ENCODE data around the gene ELAVL1. TPM values are rescaled to one million over a fixed set of nuclear protein-coding genes. Genes with fewer than 3 reads are reported as not detected.

The ELAVL1 gene
- total RNA-seq, 1 donor from 2014 or later, result 107 TPM

DNA sequence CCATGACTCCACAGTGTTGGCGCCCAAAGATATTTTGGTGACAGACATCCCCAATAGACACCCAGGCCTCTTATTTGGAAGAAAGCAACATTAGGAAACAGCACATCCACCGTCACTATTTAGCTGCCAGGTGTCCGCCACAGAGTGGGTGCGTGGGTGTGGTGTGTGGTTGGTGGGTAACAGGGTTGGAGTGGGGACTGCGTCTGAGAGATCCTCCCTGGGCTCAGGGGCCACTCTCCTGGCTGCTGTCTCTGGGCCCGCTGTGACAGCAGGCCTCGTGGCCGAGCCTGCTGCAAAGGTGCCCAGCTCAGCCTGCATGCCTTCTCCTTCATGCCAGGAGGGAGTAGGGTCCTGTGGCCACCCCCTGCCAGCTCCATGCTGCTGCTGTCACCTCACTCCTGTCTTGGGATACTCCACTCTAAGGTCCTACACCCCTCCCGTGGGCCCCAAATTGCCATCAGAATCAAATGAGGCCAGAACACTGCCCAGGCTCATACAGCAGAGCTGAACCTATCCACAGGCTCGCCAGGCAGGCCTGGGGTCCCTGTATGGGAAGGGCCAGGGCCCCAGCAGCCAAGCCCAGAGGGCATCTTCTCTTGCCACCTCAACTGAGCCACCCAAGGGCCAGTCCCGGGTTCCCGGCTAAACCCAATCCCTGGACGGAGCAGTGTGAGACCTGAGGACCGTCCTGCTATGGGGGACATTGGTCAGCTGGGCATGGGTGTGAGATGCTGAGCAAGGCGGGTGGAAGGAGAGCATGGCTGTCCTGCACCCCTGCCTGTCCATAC, 37.2 kb downstream of the ELAVL1 start:
- H3K27ac ChIP-seq (ENCODE audit: low read depth, low read length), result no peak overlapping the region
- H3K79me2 ChIP-seq (ENCODE audit: insufficient read depth, low read length), result no peaks in the 10 kb centered on the region
- H3K9me3 ChIP-seq (ENCODE audit: insufficient read depth, low read depth, low read length), result no peaks in the 10 kb centered on the region
- no peak overlapping the region for H3K4me2 ChIP-seq (ENCODE audit: low read length)
- no peaks in the 10 kb centered on the region for H3K27me3 Mint-ChIP-seq (ENCODE audit: low read depth, unreplicated experiment)
- peaks cover 12% of the 10 kb centered on the region for H3K36me3 ChIP-seq (ENCODE audit: insufficient read depth, low read length)
- no peak overlapping the region for H2AFZ ChIP-seq (ENCODE audit: low read depth, low read length)
- H3K4me3 ChIP-seq (ENCODE audit: insufficient read depth, low read depth, low read length), result no peak overlapping the region
- no peak for DNase-seq (ENCODE audit: low read depth)
- H3K4me1 Mint-ChIP-seq (ENCODE audit: low read depth, unreplicated experiment), result no peaks in the 10 kb centered on the region
- no peaks in the 10 kb centered on the region for H3K27me3 ChIP-seq (ENCODE audit: insufficient read depth, low read length)
- no peaks in the 10 kb centered on the region for H3K9me3 Mint-ChIP-seq (ENCODE audit: unreplicated experiment)
- no peak for FAIRE-seq
- peaks cover 16% of the 10 kb centered on the region for H3K36me3 Mint-ChIP-seq (ENCODE audit: low read depth, unreplicated experiment)
- H3K27ac Mint-ChIP-seq (ENCODE audit: unreplicated experiment), result no peak overlapping the region
- H4K20me1 ChIP-seq (ENCODE audit: insufficient read depth, low read length), result peaks cover 38% of the 10 kb centered on the region
- H3K4me3 Mint-ChIP-seq (ENCODE audit: unreplicated experiment), result no peak overlapping the region
- TF ChIP-seq, protein P1, sequence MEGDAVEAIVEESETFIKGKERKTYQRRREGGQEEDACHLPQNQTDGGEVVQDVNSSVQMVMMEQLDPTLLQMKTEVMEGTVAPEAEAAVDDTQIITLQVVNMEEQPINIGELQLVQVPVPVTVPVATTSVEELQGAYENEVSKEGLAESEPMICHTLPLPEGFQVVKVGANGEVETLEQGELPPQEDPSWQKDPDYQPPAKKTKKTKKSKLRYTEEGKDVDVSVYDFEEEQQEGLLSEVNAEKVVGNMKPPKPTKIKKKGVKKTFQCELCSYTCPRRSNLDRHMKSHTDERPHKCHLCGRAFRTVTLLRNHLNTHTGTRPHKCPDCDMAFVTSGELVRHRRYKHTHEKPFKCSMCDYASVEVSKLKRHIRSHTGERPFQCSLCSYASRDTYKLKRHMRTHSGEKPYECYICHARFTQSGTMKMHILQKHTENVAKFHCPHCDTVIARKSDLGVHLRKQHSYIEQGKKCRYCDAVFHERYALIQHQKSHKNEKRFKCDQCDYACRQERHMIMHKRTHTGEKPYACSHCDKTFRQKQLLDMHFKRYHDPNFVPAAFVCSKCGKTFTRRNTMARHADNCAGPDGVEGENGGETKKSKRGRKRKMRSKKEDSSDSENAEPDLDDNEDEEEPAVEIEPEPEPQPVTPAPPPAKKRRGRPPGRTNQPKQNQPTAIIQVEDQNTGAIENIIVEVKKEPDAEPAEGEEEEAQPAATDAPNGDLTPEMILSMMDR (IDR thresholded peaks at IDR 0.05; ENCODE audit: insufficient read depth, low read depth, low read length), result no peak
- no peak for TF ChIP-seq EZH2 (IDR thresholded peaks at IDR 0.05; ENCODE audit: insufficient read depth, low read length)
- no peak overlapping the region for H3K9ac ChIP-seq (ENCODE audit: low read length)
- no peaks in the 10 kb centered on the region for H3K4me1 ChIP-seq (ENCODE audit: insufficient read depth, low read length)

DNA sequence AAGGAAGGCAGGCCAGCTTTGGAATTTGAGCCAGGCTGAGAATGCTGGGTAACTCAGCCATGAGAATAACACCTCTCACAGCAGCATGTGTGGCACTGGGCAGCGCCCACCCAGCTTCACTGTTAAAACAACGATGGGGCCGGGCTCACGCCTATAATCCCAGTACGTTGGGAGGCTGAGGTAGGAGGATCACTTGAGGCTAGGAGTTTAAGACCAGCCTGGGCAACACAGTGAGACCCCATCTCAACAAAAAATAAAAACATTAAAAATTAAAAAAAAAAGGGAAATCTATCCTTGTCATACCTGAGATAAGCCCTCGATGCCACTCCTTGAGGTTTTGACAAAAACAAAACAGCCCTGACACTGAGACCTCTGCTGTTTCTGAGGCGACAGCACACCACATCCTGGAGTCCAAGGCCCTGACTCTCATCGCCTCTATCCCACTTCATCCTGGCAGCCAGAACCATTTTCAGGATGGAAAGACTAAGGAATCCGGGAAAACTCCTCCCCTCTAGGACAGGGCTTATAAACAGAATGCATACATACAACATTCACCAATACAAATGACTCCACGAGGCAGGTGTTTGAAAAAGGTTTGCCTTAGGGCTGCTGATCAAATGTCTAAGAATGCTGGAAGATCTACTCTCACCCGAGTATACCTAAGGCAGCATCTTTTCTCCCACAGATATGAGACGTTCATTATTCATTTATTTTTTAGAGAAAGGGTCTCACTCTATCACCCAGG, 39.3 kb downstream of the ELAVL1 start:
- Histone ChIP-seq H3K4me1 (ENCODE audit: insufficient read depth, low read length) (no peaks in the 10 kb centered on the region), H3K4me3 (ENCODE audit: insufficient read depth, low read depth, low read length) (no peak overlapping the region), H3K79me2 (ENCODE audit: insufficient read depth, low read length) (no peaks in the 10 kb centered on the region), H3K27ac (ENCODE audit: low read depth, low read length) (no peak overlapping the region), H3K36me3 (ENCODE audit: insufficient read depth, low read length) (peaks cover 20% of the 10 kb centered on the region), H3K27me3 (ENCODE audit: insufficient read depth, low read length) (no peaks in the 10 kb centered on the region), H3K9me3 (ENCODE audit: insufficient read depth, low read depth, low read length) (no peaks in the 10 kb centered on the region), H3K9ac (ENCODE audit: low read length) (no peak overlapping the region), H2AFZ (ENCODE audit: low read depth, low read length) (no peak overlapping the region), H4K20me1 (ENCODE audit: insufficient read depth, low read length) (peaks cover 30% of the 10 kb centered on the region), H3K4me2 (ENCODE audit: low read length) (no peak overlapping the region)
- no peak overlapping the region for H3K27ac Mint-ChIP-seq (ENCODE audit: unreplicated experiment)
- H3K4me1 Mint-ChIP-seq (ENCODE audit: low read depth, unreplicated experiment), result peaks cover 2% of the 10 kb centered on the region
- H3K9me3 Mint-ChIP-seq (ENCODE audit: unreplicated experiment), result no peaks in the 10 kb centered on the region
- TF ChIP-seq, protein P1 (IDR thresholded peaks at IDR 0.05; ENCODE audit: insufficient read depth, low read depth, low read length), result no peak
- no peak for TF ChIP-seq EZH2 (IDR thresholded peaks at IDR 0.05; ENCODE audit: insufficient read depth, low read length)
- no peak for FAIRE-seq
- H3K4me3 Mint-ChIP-seq (ENCODE audit: unreplicated experiment), result no peak overlapping the region
- H3K27me3 Mint-ChIP-seq (ENCODE audit: low read depth, unreplicated experiment), result no peaks in the 10 kb centered on the region
- no peak for DNase-seq (ENCODE audit: low read depth)
- peaks cover 21% of the 10 kb centered on the region for H3K36me3 Mint-ChIP-seq (ENCODE audit: low read depth, unreplicated experiment)
